H9 (cell line): ENCODE data around the gene EXOC2. TPM values are rescaled to one million over a fixed set of nuclear protein-coding genes. Genes with fewer than 3 reads are reported as not detected.

Source experiments
- DNase-seq: peaks from one replicate; pipeline ENCODE4 v3.0.0-alpha.2; 2017
- H2AFZ ChIP-seq: one replicate; pipeline ENCODE4 v1.6.1; 2013; ENCODE audit warnings: mild to moderate bottlenecking, low read length, control low read depth, moderate library complexity
- H2AK5ac ChIP-seq: 2 replicates; pipeline ENCODE4 v1.6.1; 2013; ENCODE audit warnings: low read length, control low read depth, mixed read lengths; ENCODE audit not compliant: insufficient read length
- H2BK120ac ChIP-seq: one replicate; pipeline ENCODE4 v1.6.1; 2013; ENCODE audit warnings: low read depth, mild to moderate bottlenecking, low read length, control low read depth, inconsistent platforms; ENCODE audit not compliant: poor library complexity, severe bottlenecking
- H2BK12ac ChIP-seq: 2 replicates; pipeline ENCODE4 v1.6.1; 2013; ENCODE audit warnings: low read length, control low read depth, mixed read lengths, low read depth; ENCODE audit not compliant: insufficient read length
- H2BK15ac ChIP-seq: 2 replicates; pipeline ENCODE4 v1.6.1; 2013; ENCODE audit warnings: low read depth, low read length, control low read depth
- H2BK20ac ChIP-seq: one replicate; pipeline ENCODE4 v1.6.1; 2013; ENCODE audit warnings: low read depth, mild to moderate bottlenecking, low read length, control low read depth, inconsistent platforms; ENCODE audit not compliant: poor library complexity, severe bottlenecking
- H2BK5ac ChIP-seq: 2 replicates; pipeline ENCODE4 v1.6.1; 2013; ENCODE audit warnings: low read length, control low read depth, mixed read lengths; ENCODE audit not compliant: insufficient read length
- H3K14ac ChIP-seq: 2 replicates; pipeline ENCODE4 v1.6.1; 2013; ENCODE audit warnings: low read length, control low read depth; ENCODE audit not compliant: insufficient read depth
- H3K18ac ChIP-seq: 2 replicates; pipeline ENCODE4 v1.6.1; 2013; ENCODE audit warnings: low read depth, mild to moderate bottlenecking, mixed read lengths, low read length, control low read depth; ENCODE audit not compliant: insufficient read length
- H3K23ac ChIP-seq: 2 replicates; pipeline ENCODE4 v1.6.1; 2013; ENCODE audit warnings: low read length, control low read depth, mixed read lengths, low read depth; ENCODE audit not compliant: insufficient read length
- H3K23me2 ChIP-seq: 2 replicates; pipeline ENCODE4 v1.6.1; 2013; ENCODE audit warnings: low read depth, mild to moderate bottlenecking, mixed read lengths, low read length, control low read depth; ENCODE audit not compliant: insufficient read length, poor library complexity, severe bottlenecking
- H3K27ac ChIP-seq: 2 replicates; pipeline ENCODE4 v1.5.1; 2013; ENCODE audit warnings: low read length, control low read depth, mixed read lengths, low read depth; ENCODE audit not compliant: insufficient read length
- H3K27me3 ChIP-seq: 2 replicates; pipeline ENCODE4 v1.6.1; 2013; ENCODE audit warnings: low read length, control low read depth, inconsistent platforms; ENCODE audit not compliant: insufficient read depth
- H3K4ac ChIP-seq: 2 replicates; pipeline ENCODE4 v1.6.1; 2013; ENCODE audit warnings: low read depth, mild to moderate bottlenecking, control low read depth, inconsistent platforms, low read length, moderate library complexity
- H3K4me1 ChIP-seq: 2 replicates; pipeline ENCODE4 v1.6.1; 2013; ENCODE audit warnings: low read length, control low read depth, inconsistent platforms; ENCODE audit not compliant: insufficient read depth
- H3K4me2 ChIP-seq: 2 replicates; pipeline ENCODE4 v1.6.1; 2013; ENCODE audit warnings: low read length, control low read depth, mixed read lengths; ENCODE audit not compliant: insufficient read length, insufficient read depth
- H3K56ac ChIP-seq: 2 replicates; pipeline ENCODE4 v1.6.1; 2013; ENCODE audit warnings: low read depth, mild to moderate bottlenecking, mixed read lengths, low read length, control low read depth; ENCODE audit not compliant: insufficient read length
- H3K79me1 ChIP-seq: 2 replicates; pipeline ENCODE4 v1.6.1; 2013; ENCODE audit warnings: low read depth, mild to moderate bottlenecking, moderate library complexity, low read length, control low read depth, inconsistent platforms; ENCODE audit not compliant: insufficient read depth, poor library complexity, severe bottlenecking
- H3K79me2 ChIP-seq: 2 replicates; pipeline ENCODE4 v1.6.1; 2013; ENCODE audit warnings: low read length, control low read depth, inconsistent platforms; ENCODE audit not compliant: insufficient read depth
- H3K9ac ChIP-seq: 2 replicates; pipeline ENCODE4 v1.6.1; 2013; ENCODE audit warnings: low read length, control low read depth, mixed read lengths; ENCODE audit not compliant: insufficient read length; ENCODE audit errors: extremely low read depth
- H3K9me3 ChIP-seq: one replicate; pipeline ENCODE4 v1.6.1; 2013; ENCODE audit warnings: low read depth, low read length, inconsistent platforms; ENCODE audit not compliant: control insufficient read depth
- H3T11ph ChIP-seq: one replicate; pipeline ENCODE4 v1.6.1; 2013; ENCODE audit warnings: mild to moderate bottlenecking, low read length, control low read depth, inconsistent platforms
- H4K20me1 ChIP-seq: one replicate; pipeline ENCODE4 v1.6.1; 2013; ENCODE audit not compliant: control insufficient read depth, insufficient read length, insufficient read depth
- H4K5ac ChIP-seq: 2 replicates; pipeline ENCODE4 v1.6.1; 2013; ENCODE audit warnings: low read depth, mild to moderate bottlenecking, mixed read lengths, low read length, control low read depth; ENCODE audit not compliant: insufficient read length
- H4K8ac ChIP-seq: replicated peaks from 2 replicates; pipeline ENCODE4 v1.6.1; 2013; ENCODE audit warnings: low read length, control low read depth, mixed read lengths, low read depth; ENCODE audit not compliant: insufficient read length
- H4K91ac ChIP-seq: 2 replicates; pipeline ENCODE4 v1.6.1; 2013; ENCODE audit warnings: low read depth, mild to moderate bottlenecking, moderate library complexity, mixed read lengths, low read length, control low read depth; ENCODE audit not compliant: insufficient read length
- H3K27ac Mint-ChIP-seq, 3 experiments: 2 replicates in 2 of 3; 3 replicates in 1 of 3; pipeline ENCODE4 v1.8.0; 2020 to 2021; ENCODE audit warnings: mixed read lengths in 3 of 3, mild to moderate bottlenecking in 1 of 3, moderate library complexity in 1 of 3
- H3K27me3 Mint-ChIP-seq: 2 replicates; pipeline ENCODE4 v1.8.0; 2021; ENCODE audit warnings: low read depth, mild to moderate bottlenecking, moderate library complexity, mixed read lengths
- H3K36me3 Mint-ChIP-seq, 3 experiments: 2 replicates in 2 of 3; 3 replicates in 1 of 3; pipeline ENCODE4 v1.8.0; 2020 to 2021; ENCODE audit warnings: low read depth in 3 of 3, mixed read lengths in 3 of 3; ENCODE audit not compliant: insufficient read depth in 1 of 3
- H3K4me1 Mint-ChIP-seq, 2 experiments: 2 replicates each; pipeline ENCODE4 v1.8.0; 2020; ENCODE audit warnings: mixed read lengths in 2 of 2
- H3K4me3 Mint-ChIP-seq, 2 experiments: 2 replicates in 1 of 2; 3 replicates in 1 of 2; pipeline ENCODE4 v1.8.0; 2020 to 2021; ENCODE audit warnings: mild to moderate bottlenecking in 2 of 2, mixed read lengths in 2 of 2, moderate library complexity in 1 of 2
- H3K9me3 Mint-ChIP-seq, 2 experiments: 2 replicates in 1 of 2; 3 replicates in 1 of 2; pipeline ENCODE4 v1.8.0; 2020; ENCODE audit warnings: mild to moderate bottlenecking in 2 of 2, mixed read lengths in 2 of 2, moderate library complexity in 1 of 2
- WGBS: extraction: QIAGEN DNeasy Blood & Tissue Kit; methylation state at CpG from one replicate; pipeline ENCODE4 v1.1.7; 2013; ENCODE audit warnings: missing lambda C conversion rate, low lambda C conversion rate, mixed read lengths; ENCODE audit not compliant: insufficient read length; ENCODE audit errors: extremely low coverage; 5-methylcytosine and 5-hydroxymethylcytosine counted together
- total RNA-seq: library from RNA; stranded (reverse); gene quantifications from 2 replicates; pipeline ENCODE4 v1.2.1, GENCODE V29; 2021
- TF ChIP-seq, protein P1 (sequence below): fragments of 200-600 bp; sonication (generic); conservative IDR thresholded peaks from 3 replicates; pipeline ENCODE4 v1.8.0; 2021; ENCODE audit warnings: antibody characterized with exemption, mild to moderate bottlenecking

EXOC2 gene
- total RNA-seq, 1 experiment from 2014 or later: 29.9 TPM

DNA sequence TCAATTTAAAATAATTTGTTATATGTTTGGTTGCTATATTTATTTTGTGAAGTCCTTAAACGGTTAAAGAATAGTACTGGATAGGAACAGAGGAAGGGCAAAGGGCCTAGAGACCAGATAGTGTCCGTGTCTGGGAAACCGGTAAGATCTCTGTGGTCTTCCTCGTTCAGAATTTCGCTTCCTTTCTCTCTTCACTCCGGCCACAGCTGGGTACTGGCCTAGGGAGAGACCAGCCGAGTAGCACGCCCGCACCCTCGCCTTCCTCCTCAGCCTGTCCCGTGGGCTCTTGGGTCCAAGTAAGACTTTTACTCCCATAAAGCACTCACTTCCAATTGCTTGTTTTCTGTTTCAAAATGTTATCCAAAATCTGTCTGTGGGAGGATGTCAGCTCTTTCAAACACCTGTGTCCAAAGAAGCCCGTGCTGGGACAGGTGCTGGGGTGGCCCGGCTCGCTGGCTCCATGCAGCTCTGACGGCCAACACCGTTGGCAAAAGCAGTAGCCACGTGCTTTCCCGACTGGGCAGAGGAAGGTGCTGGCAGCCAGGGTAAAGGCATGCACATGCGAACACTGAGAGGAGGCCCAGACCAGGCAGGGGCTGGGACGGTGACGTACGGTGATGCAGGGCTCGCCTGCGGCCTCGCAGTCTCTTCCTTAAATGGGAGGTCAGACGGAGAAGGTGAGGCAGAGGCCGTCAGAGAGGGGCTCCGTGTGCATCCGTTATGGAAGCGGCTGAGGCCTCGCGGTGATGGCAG lies 189.2 kb downstream of the EXOC2 start:
- H3K9me3 Mint-ChIP-seq: no peaks in the 10 kb centered on the region
- H3K9me3 ChIP-seq: no peaks in the 10 kb centered on the region
- no peaks in the 10 kb centered on the region for H3K36me3 Mint-ChIP-seq
- no peaks in the 10 kb centered on the region for H3K79me2 ChIP-seq
- no peak overlapping the region for H2BK20ac ChIP-seq
- no peak overlapping the region for H3K4me3 Mint-ChIP-seq
- H3K27me3 Mint-ChIP-seq: no peaks in the 10 kb centered on the region
- H2BK12ac ChIP-seq: no peak overlapping the region
- no peak overlapping the region for H2AK5ac ChIP-seq
- no peak overlapping the region; a peak in 1 of 7 replicates for H3K27ac Mint-ChIP-seq
- H3K4ac ChIP-seq: no peak overlapping the region
- H2AFZ ChIP-seq: no peak overlapping the region
- H3K4me1 ChIP-seq: no peaks in the 10 kb centered on the region; the same call in 1 of the 2 replicates
- no peak overlapping the region for H3K18ac ChIP-seq
- TF ChIP-seq, protein P1, sequence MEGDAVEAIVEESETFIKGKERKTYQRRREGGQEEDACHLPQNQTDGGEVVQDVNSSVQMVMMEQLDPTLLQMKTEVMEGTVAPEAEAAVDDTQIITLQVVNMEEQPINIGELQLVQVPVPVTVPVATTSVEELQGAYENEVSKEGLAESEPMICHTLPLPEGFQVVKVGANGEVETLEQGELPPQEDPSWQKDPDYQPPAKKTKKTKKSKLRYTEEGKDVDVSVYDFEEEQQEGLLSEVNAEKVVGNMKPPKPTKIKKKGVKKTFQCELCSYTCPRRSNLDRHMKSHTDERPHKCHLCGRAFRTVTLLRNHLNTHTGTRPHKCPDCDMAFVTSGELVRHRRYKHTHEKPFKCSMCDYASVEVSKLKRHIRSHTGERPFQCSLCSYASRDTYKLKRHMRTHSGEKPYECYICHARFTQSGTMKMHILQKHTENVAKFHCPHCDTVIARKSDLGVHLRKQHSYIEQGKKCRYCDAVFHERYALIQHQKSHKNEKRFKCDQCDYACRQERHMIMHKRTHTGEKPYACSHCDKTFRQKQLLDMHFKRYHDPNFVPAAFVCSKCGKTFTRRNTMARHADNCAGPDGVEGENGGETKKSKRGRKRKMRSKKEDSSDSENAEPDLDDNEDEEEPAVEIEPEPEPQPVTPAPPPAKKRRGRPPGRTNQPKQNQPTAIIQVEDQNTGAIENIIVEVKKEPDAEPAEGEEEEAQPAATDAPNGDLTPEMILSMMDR: no peak
- no peaks in the 10 kb centered on the region for H3K23me2 ChIP-seq
- H4K20me1 ChIP-seq: no peaks in the 10 kb centered on the region
- no peak overlapping the region for H4K5ac ChIP-seq
- H3K27me3 ChIP-seq: no peaks in the 10 kb centered on the region
- H3K79me1 ChIP-seq: no peaks in the 10 kb centered on the region
- H3K4me2 ChIP-seq: no peak overlapping the region
- H3K23ac ChIP-seq: no peak overlapping the region
- H3K9ac ChIP-seq: no peak overlapping the region
- H3K4me1 Mint-ChIP-seq: peaks cover 2% of the 10 kb centered on the region in 2 experiments; a peak in 3 of 4 replicates
- no peak overlapping the region for H3K27ac ChIP-seq
- H4K91ac ChIP-seq: no peak overlapping the region
- no peak overlapping the region for H3T11ph ChIP-seq
- H4K8ac ChIP-seq: no peak overlapping the region
- WGBS: no CpG with 5 or more reads among the region's 32 CpGs
- no peak overlapping the region for H2BK5ac ChIP-seq
- H3K56ac ChIP-seq: no peak overlapping the region
- no peak for DNase-seq
- no peak overlapping the region for H3K14ac ChIP-seq
- no peak overlapping the region for H2BK15ac ChIP-seq
- no peak overlapping the region for H2BK120ac ChIP-seq
